Upper lobe of left lung (tissue), 6 donors: Measurements from ENCODE around the gene CCND3. TPM values are rescaled to one million over a fixed set of nuclear protein-coding genes. Genes with fewer than 3 reads are reported as not detected.

Experiments used
- ATAC-seq, 2 donors: fragments of 200-7000 bp; cut with Tn5 transposase; one replicate each; pipeline ENCODE4 v1.9.1; 2022; ENCODE audit warnings: mild to moderate bottlenecking in 2 of 2, moderate library complexity in 2 of 2; ENCODE audit not compliant: low FRiP score in 2 of 2
- DNase-seq, 2 donors: peaks; one replicate each; pipeline ENCODE4 v3.0.0-alpha.2; 2019 to 2020
- H3K27ac ChIP-seq, 4 donors: fragments of 200-600 bp; sonication (generic); one replicate each; pipeline ENCODE4 v1.5.1; 2016 to 2019
- H3K27me3 ChIP-seq, 4 donors: fragments of 200-600 bp; sonication (generic); one replicate each; pipeline ENCODE4 v1.5.1; 2017 to 2019
- H3K36me3 ChIP-seq, 4 donors: fragments of 200-600 bp; sonication (generic); one replicate each; pipeline ENCODE4 v1.5.1; 2016 to 2019
- H3K4me1 ChIP-seq, 4 donors: fragments of 200-600 bp; sonication (generic); one replicate each; pipeline ENCODE4 v1.5.1; 2018 to 2019
- H3K4me3 ChIP-seq, 4 donors: fragments of 200-600 bp; sonication (generic); one replicate each; pipeline ENCODE4 v1.5.1; 2017 to 2019; ENCODE audit warnings: mild to moderate bottlenecking in 2 of 4, moderate library complexity in 1 of 4
- H3K9me3 ChIP-seq, 4 donors: fragments of 200-600 bp; sonication (generic); one replicate each; pipeline ENCODE4 v1.5.1; 2018 to 2019
- EP300 ChIP-seq, 4 donors: sonication (generic); formaldehyde crosslinking; IDR thresholded peaks; one replicate each; pipeline ENCODE4 v1.5.1; 2017; ENCODE audit warnings: antibody characterized with exemption in 4 of 4, control low read depth in 2 of 4
- POLR2A ChIP-seq, 4 donors: fragments of 450-650 bp; IDR thresholded peaks; one replicate each; pipeline ENCODE4 v1.5.1; 2016 to 2017; ENCODE audit warnings: antibody characterized with exemption in 4 of 4, mild to moderate bottlenecking in 2 of 4
- POLR2AphosphoS5 ChIP-seq, 2 donors: sonication (generic); formaldehyde crosslinking; IDR thresholded peaks; one replicate each; pipeline ENCODE4 v1.5.1; 2017; ENCODE audit warnings: antibody characterized with exemption in 2 of 2
- WGBS, 2 donors: methylation state at CpG; one replicate each; pipeline ENCODE4 v1.1.5; 2017 to 2018; 5-methylcytosine and 5-hydroxymethylcytosine counted together
- total RNA-seq, 6 donors: library from RNA; depleted of rRNA in 4 of 6; stranded (reverse); fragments of >200 nt in 4 of 6; gene quantifications; one replicate each; pipeline versions ENCODE4 v1.1.0 to v1.2.1, GENCODE V29; 2016 to 2021
- TF ChIP-seq, protein P1 (sequence below), 6 experiments: fragments of 450-650 bp in 4 of 6; fragments of 200-600 bp in 2 of 6; sonication (generic) in 2 of 6; IDR thresholded peaks; one replicate each; pipeline ENCODE4 v1.5.1; 2016 to 2019; ENCODE audit warnings: antibody characterized with exemption in 6 of 6
- donor health status: DM: no; HTN: no; CAD: no; lungs with moderate emphysema.
- donor health status: DM: no; HTN: yes; CAD: no; lungs with severe emphysema.

Gene CCND3
- total RNA-seq, 6 donors from 2014 or later = 138 to 305 (median 211) TPM

DNA sequence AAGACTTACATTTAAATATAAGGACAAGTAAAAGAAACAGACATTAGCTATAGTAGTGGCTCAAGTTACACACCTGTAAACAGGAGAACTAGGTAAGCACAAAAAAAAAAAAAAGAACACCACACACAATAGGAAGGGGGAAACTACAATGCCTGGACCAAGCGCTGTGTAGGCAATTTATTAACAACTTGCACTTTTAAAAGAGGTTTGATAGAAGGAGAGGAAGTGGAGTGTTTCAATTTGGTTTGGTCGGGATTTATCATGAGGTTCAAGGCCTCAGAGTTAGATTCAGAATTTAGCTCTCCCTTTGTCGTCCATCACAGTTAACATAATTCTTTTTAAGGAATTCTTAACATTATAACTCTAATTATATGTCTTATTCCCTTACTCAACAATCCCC lies 45.3 kb downstream of the CCND3 start:
- Histone ChIP-seq H3K9me3 (no peaks in the 10 kb centered on the region), H3K27ac (peak overlapping the region; percentile 81 to 90 (median 82)), H3K36me3 (peaks cover 0 to 6% (median 1%) of the 10 kb centered on the region in 4 donors), H3K4me3 (peak overlapping the region in 3 of 4 donors; percentile 62 to 92 (median 84)), H3K27me3 (no peaks in the 10 kb centered on the region), H3K4me1 (peaks cover 11 to 30% (median 24%) of the 10 kb centered on the region in 4 donors)
- TF ChIP-seq EP300 (IDR thresholded peaks at IDR 0.05) (no peak), POLR2AphosphoS5 (IDR thresholded peaks at IDR 0.05) (no peak), POLR2A (IDR thresholded peaks at IDR 0.05) (no peak)
- TF ChIP-seq, protein P1, sequence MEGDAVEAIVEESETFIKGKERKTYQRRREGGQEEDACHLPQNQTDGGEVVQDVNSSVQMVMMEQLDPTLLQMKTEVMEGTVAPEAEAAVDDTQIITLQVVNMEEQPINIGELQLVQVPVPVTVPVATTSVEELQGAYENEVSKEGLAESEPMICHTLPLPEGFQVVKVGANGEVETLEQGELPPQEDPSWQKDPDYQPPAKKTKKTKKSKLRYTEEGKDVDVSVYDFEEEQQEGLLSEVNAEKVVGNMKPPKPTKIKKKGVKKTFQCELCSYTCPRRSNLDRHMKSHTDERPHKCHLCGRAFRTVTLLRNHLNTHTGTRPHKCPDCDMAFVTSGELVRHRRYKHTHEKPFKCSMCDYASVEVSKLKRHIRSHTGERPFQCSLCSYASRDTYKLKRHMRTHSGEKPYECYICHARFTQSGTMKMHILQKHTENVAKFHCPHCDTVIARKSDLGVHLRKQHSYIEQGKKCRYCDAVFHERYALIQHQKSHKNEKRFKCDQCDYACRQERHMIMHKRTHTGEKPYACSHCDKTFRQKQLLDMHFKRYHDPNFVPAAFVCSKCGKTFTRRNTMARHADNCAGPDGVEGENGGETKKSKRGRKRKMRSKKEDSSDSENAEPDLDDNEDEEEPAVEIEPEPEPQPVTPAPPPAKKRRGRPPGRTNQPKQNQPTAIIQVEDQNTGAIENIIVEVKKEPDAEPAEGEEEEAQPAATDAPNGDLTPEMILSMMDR (IDR thresholded peaks at IDR 0.05) = no peak
- no peak for DNase-seq
- ATAC-seq = no peak
- WGBS, 2 donors = 40 to 60% methylated on average over 3 of the region's 3 CpGs

DNA sequence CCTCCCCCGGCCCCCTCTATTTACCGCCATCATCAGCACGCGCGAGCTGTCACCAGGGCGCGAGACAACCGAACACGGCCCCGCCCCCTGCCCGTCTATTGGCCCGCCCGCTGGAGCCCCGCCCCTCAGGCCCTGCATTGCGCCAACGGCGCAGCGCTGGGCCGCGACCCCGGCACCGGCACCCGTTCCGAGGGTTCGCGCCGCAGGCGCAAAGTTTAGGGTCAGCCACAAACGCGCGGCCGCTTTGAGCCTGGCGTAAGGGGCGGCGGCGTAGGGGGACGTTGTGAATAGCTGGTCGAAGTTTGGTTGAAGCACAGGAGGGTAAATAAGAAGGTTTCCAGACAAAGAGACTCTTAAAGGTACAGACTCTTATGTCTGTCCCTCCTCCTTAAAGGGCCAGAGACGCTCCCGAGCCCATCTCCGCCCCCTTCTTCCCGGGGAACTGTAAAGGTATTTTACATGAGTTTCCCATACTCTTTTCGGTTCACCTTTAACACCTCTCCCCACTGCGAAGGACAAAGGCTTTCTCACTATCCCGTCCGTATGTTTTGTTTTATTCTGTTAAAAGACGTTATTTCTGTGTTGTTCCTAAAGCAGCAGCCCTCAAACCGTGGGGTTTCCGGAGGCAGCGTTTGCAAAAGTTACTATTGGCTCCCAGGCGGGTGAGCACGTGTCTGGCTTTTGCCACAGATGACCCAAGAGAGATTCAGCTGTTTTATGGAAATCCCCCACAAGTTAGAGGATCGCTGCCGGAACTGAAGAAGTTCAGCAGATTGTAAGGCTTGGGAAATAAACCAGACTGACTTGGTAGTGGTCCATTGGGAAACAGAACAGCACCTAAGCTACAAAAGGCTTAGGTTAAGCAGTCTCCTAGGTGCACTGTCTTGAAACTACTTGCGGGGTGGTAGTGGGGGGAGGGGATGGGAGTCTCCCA lies 46.0 kb downstream of the CCND3 start, which contains the start of gene USP49:
Gene USP49 (minus strand): TSS at position 76 of the 934 bp plus-strand sequence. CDS start 88,392 bp downstream, outside the sequence.
- TF ChIP-seq, protein P1 (IDR thresholded peaks at IDR 0.05) = no peak
- TF ChIP-seq POLR2A (IDR thresholded peaks at IDR 0.05) (peak in 2 of 4 donors; percentile 49 to 50), EP300 (IDR thresholded peaks at IDR 0.05) (no peak), POLR2AphosphoS5 (IDR thresholded peaks at IDR 0.05) (peak in 1 of 2 donors; percentile 59)
- WGBS, 2 donors = 1% methylated on average over 27 to 41 of the region's 55 CpGs
- H3K27me3 ChIP-seq = no peaks in the 10 kb centered on the region
- H3K9me3 ChIP-seq = no peaks in the 10 kb centered on the region
- DNase-seq (peak; percentile 93 to 98), ATAC-seq (peak; percentile 98 to 99)
- peak within 1 kb of the TSS; percentile 62 to 92 (median 74) for H3K4me3 ChIP-seq
- peaks cover 0 to 2% (median 1%) of the 10 kb centered on the region in 4 donors for H3K36me3 ChIP-seq
- peaks cover 11 to 30% (median 24%) of the 10 kb centered on the region in 4 donors for H3K4me1 ChIP-seq
- H3K27ac ChIP-seq = peak within 1 kb of the TSS; percentile 81 to 90 (median 82)

DNA sequence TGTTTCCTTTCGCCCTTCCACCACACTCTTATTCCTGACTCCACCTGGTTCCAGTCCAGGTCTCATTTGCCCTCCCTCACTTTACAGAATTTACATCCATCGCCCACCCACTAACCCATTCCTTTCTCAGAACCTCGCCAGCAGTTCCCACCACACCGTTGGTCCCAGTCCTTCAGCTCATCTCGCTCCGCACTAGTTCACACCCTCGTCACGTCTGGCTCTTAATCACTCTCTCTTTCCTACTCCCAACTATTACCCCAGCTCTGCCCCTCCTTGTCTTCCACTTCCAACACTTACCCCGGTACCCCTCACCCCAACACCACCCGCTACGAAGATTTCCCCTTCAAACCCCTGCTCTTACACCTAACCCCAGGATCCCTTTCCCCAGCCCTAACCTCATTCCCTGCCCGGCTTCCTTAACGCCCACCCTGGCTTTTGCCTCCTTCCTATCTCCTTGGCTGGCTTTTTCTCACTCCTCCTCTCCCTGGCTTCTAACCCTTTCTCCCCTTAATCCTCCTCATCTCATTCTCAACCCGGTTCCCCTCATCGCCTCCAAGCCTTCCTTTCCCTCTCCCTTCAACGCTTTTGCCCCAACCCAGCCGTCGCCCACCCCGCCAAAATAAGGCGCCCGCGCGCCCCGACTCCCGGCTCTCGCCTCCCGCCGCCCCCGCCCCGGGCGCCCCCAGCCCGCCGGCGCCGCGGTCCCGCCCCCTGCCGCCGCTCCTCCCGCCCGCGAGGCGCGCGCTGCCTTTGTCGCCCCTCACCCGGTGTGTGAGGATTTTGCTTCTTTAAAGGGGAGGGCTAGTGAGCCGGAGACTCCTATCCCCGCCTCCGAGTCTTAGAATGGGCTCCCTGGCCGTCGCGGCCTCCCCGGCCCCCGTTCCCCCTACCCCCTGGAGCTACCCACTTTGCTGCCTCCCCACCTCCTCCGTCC lies 47.0 kb downstream of the CCND3 start:
- H3K9me3 ChIP-seq = no peaks in the 10 kb centered on the region
- H3K36me3 ChIP-seq = no peaks in the 10 kb centered on the region
- 2% methylated on average over 30 to 31 of the region's 56 CpGs for WGBS, 2 donors
- no peak for DNase-seq
- no peak for TF ChIP-seq POLR2AphosphoS5 (IDR thresholded peaks at IDR 0.05)
- TF ChIP-seq, protein P1 (IDR thresholded peaks at IDR 0.05) = no peak
- no peak for TF ChIP-seq EP300 (IDR thresholded peaks at IDR 0.05)
- peaks cover 11 to 30% (median 24%) of the 10 kb centered on the region in 4 donors for H3K4me1 ChIP-seq
- peak; percentile 68 to 76 for ATAC-seq
- peak overlapping the region; percentile 62 to 92 (median 74) for H3K4me3 ChIP-seq
- H3K27me3 ChIP-seq = no peaks in the 10 kb centered on the region
- peak overlapping the region; percentile 81 to 90 (median 82) for H3K27ac ChIP-seq

DNA sequence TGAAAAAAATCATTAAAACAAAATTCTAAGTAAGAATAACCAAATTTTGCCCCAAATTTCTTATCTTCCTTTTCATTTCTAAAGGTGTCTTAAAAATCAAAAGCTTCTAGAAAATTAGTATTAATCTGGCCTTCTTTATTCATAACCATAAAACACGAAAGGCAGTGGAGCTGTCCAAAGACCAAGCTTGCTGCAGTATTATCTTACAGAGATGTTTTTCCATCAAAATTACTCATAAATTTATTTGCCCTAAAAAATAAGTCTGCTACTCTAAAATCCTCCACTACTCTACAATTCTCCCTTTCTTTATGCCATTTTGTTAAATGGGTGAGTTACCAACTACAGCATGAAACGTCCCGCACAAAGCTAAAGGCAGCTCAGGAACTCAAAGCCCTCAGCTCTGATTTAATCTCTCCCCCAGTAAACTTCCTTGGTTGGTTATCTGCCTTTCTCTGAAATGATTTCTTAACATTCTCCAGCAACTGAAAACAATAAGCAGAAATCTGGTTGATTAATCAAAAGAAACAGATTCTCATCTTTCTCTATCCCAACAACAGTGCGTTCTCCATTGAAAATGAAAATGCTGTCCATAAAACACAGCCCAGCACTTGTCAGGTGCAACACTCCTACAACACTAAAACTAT lies 48.6 kb downstream of the CCND3 start:
- DNase-seq = no peak
- H3K9me3 ChIP-seq = no peaks in the 10 kb centered on the region
- no peak for ATAC-seq
- 63% methylated on average over 4 of the region's 4 CpGs for WGBS, 2 donors
- no peak overlapping the region for H3K27ac ChIP-seq
- no peaks in the 10 kb centered on the region for H3K36me3 ChIP-seq
- H3K27me3 ChIP-seq = no peaks in the 10 kb centered on the region
- H3K4me1 ChIP-seq = peaks cover 11 to 30% (median 24%) of the 10 kb centered on the region in 4 donors
- H3K4me3 ChIP-seq = no peak overlapping the region
- TF ChIP-seq POLR2AphosphoS5 (IDR thresholded peaks at IDR 0.05) (no peak), POLR2A (IDR thresholded peaks at IDR 0.05) (no peak), EP300 (IDR thresholded peaks at IDR 0.05) (no peak)
- TF ChIP-seq, protein P1 (IDR thresholded peaks at IDR 0.05) = no peak
